ENCODE data around the gene COG5.

The COG5 gene

GRCh38 chr7:107463139-107464078 lies 100.3 kb downstream of the COG5 start:
- peak; percentile 40 for DNase-seq (ENCODE audit: low spot score)

GRCh38 chr7:107461938-107462533 lies 101.7 kb downstream of the COG5 start:
- DNase-seq (ENCODE audit: low spot score), result no peak

- DNase-seq (ENCODE audit: low spot score), result no peak
Observed at GRCh38 chr7:107453388-107453787, 110.3 kb downstream of the COG5 start.

DNA sequence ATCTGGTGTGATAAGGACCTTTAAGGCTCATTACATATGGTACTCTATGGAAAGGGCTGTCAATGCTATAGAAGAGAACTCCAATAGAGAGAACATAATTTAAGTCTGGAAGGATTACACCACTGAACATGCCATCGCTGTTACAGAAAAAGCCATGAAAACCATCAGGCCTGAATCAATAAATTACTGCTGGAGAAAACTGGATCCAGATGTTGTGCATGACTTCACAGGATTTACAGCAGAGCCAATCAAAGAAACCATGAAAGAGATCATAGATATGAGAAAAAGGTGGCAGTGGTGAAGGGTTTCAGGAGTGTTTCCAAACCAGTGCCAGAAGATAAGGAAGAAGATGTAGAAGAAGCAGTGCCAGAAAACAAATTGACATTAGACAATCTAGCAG lies 112.8 kb downstream of the COG5 start:
- DNase-seq (ENCODE audit: low spot score), result no peak

- no peak for DNase-seq (ENCODE audit: low spot score)
Observed at GRCh38 chr7:107446988-107447387, 116.7 kb downstream of the COG5 start.

DNA sequence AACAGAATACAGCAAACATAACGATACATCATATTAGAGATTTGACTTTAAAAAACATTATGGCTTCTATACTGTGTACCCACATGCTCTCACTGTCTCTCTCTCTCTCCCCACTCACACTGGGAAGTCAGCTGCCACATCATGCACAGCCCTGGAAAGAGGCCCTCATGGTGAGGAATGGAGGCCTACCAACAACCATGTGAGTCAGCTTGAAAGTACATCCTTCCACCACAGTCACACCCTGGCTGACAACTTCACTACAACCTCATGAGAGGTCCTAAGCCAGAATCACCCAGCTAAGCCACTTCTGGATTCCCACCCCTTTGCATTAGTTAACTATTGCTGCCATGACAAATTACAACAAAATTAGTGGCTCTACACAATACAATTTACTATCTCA lies 117.2 kb downstream of the COG5 start:
- DNase-seq (ENCODE audit: low spot score), result no peak

- DNase-seq (ENCODE audit: low spot score), result no peak
Observed at GRCh38 chr7:107442678-107443077, 121.0 kb downstream of the COG5 start.

DNA sequence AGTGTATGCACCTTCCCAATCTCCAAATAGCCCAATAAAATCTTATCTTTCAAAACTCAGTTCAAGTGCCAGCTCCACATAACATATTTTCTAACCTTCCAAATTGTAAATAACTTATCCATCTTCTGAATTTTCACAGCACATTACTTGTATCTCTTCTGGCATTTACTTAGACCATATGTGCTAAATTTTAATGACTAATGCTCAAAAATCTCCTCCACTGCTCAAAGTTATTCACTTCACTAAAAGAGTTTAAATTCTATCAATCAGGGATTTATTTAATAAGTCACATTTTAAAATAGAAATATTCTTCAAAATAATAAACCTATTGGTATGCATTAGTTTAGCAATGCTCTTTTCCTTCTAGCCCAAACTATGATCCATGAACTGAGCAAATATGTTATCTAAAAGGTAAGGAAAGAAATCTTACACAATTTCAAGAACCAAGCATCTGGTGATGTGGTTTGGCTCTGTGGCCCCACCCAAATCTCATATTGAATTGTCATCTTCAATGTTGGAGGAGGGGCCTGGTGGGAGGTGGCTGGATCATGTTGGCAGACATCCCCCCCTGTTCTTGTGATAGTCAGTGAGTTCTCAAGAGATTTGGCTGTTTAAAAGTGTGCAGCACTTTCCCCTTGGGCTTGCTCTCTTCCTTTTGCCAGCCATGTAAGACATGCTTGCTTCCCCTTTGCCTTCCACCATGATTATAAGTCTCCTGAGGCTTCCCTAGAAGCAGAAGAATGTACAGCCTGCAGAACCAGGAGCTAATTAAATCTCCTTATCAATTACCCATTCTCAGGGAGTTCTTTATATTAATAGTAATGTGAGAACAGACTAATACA lies 121.9 kb downstream of the COG5 start:
- DNase-seq (ENCODE audit: low spot score), result no peak

DNA sequence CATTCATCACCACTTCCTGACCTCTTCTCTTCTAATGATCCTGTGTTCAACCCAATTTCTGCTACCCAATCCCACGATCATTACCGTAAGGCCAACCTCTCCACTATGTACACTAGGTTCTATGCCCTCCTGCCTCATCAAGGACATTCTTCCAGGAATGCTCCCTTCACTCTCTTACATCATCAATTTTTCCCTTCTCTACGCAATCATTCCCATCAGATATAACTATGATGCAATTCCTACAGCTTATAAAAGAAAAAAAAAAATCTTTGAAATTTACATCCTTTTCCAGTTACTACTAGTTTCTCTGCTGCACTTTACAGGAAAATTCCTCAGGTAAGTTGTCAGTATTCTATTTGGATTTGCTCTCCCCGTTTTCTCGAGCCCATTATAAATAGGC lies 124.7 kb downstream of the COG5 start:
- no peak for DNase-seq (ENCODE audit: low spot score)

- DNase-seq (ENCODE audit: low spot score), result no peak
Observed at GRCh38 chr7:107435749-107436148, 128.0 kb downstream of the COG5 start.

GRCh38 chr7:107432261-107432660 lies 131.5 kb downstream of the COG5 start:
- no peak for DNase-seq (ENCODE audit: low spot score)

- no peak for DNase-seq (ENCODE audit: low spot score)
Observed at GRCh38 chr7:107430057-107430456, 133.7 kb downstream of the COG5 start.

- no peak for DNase-seq (ENCODE audit: low spot score)
Observed at GRCh38 chr7:107428642-107429041, 135.1 kb downstream of the COG5 start.

DNA sequence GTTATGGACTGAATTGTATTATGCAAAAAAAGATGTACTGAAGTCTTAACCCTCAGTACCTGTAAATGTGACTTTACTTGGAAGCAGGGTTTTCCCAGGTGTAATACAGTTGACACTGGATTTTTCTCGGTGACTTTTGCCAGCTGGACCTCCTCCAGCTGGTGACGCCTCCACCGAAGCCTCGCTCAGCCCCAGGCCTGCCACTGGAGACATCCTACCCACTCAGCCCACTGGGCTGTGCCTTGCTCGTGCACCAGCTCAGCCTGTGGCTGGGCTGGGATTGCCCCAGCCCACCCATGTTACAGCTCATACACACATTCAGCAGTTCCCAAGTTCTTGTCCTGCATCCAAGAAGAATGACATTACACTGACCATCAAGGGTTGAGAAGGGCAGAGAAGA lies 136.3 kb downstream of the COG5 start:
- no peak for DNase-seq (ENCODE audit: low spot score)

GRCh38 chr7:107414198-107414597 lies 149.5 kb downstream of the COG5 start:
- no peak for DNase-seq (ENCODE audit: low spot score)

GRCh38 chr7:107408349-107408748 lies 155.4 kb downstream of the COG5 start:
- DNase-seq (ENCODE audit: low spot score), result no peak

DNA sequence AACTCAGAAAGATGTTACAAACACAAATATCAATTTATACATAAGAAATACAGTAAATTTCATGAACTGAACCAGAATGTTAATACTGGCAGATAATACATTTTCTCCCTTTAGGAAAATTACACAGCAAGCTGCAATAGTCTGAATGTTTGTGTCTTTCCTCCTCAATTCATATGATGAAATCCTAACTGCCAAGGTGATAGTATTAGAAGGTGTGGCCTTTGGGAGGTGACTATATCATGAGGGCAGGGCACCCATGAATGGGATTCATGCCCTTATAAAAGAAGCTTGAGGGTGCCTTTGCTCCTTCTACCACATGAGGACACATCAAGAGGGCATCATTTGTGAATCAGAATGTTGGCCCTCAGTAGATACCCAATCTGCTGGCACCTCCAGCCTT lies 158.2 kb downstream of the COG5 start:
- no peak for DNase-seq (ENCODE audit: low spot score)

- no peak for DNase-seq (ENCODE audit: low spot score)
Observed at GRCh38 chr7:107404740-107405537, 158.8 kb downstream of the COG5 start.

DNA sequence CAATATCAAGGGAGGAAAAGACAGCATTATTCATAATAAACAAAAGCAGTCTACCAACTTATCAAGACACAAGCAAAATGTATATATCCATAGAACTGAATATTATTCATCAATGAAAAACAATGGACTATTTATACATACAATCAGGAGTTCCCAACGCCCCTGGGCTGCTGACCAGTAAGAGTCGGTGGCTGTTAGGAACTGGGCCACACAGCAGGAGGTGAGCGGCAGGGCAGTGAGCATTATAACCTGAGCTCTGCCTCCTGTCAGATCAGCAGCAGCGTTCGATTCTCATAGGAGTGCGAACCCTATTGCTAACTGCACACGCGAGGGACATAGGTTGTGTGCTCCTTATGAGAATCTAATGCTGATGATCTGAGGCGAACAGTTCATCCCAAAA lies 165.6 kb downstream of the COG5 start:
- no peak for DNase-seq (ENCODE audit: low spot score)

- DNase-seq (ENCODE audit: low spot score), result no peak
Observed at GRCh38 chr7:107396990-107397389, 166.7 kb downstream of the COG5 start.

GRCh38 chr7:107396081-107396480 lies 167.6 kb downstream of the COG5 start:
- DNase-seq (ENCODE audit: low spot score), result no peak

GRCh38 chr7:107394831-107395230 lies 168.9 kb downstream of the COG5 start:
- no peak for DNase-seq (ENCODE audit: low spot score)

Data from CD4-positive, alpha-beta T cell treated with Interleukin-6 at 100 ng/mL for 8 hours (primary cell).